Measurements from ENCODE around the gene HSP90AB1. TPM values are rescaled to one million over a fixed set of nuclear protein-coding genes. Genes with fewer than 3 reads are reported as not detected.

Gene HSP90AB1
- total and polyA plus RNA-seq, 9 of the 15 experiments (the other 6 are each of a cell fraction or from before 2014, with no cell fraction given) = 1,780 to 3,358 (median 2,262) TPM

- TF ChIP-seq, protein P1, sequence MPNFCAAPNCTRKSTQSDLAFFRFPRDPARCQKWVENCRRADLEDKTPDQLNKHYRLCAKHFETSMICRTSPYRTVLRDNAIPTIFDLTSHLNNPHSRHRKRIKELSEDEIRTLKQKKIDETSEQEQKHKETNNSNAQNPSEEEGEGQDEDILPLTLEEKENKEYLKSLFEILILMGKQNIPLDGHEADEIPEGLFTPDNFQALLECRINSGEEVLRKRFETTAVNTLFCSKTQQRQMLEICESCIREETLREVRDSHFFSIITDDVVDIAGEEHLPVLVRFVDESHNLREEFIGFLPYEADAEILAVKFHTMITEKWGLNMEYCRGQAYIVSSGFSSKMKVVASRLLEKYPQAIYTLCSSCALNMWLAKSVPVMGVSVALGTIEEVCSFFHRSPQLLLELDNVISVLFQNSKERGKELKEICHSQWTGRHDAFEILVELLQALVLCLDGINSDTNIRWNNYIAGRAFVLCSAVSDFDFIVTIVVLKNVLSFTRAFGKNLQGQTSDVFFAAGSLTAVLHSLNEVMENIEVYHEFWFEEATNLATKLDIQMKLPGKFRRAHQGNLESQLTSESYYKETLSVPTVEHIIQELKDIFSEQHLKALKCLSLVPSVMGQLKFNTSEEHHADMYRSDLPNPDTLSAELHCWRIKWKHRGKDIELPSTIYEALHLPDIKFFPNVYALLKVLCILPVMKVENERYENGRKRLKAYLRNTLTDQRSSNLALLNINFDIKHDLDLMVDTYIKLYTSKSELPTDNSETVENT (CRISPR knock-in tag; IDR thresholded peaks at IDR 0.05) = peak; percentile 53; the same call in 1 of the 2 replicates
- TF ChIP-seq, protein P2, sequence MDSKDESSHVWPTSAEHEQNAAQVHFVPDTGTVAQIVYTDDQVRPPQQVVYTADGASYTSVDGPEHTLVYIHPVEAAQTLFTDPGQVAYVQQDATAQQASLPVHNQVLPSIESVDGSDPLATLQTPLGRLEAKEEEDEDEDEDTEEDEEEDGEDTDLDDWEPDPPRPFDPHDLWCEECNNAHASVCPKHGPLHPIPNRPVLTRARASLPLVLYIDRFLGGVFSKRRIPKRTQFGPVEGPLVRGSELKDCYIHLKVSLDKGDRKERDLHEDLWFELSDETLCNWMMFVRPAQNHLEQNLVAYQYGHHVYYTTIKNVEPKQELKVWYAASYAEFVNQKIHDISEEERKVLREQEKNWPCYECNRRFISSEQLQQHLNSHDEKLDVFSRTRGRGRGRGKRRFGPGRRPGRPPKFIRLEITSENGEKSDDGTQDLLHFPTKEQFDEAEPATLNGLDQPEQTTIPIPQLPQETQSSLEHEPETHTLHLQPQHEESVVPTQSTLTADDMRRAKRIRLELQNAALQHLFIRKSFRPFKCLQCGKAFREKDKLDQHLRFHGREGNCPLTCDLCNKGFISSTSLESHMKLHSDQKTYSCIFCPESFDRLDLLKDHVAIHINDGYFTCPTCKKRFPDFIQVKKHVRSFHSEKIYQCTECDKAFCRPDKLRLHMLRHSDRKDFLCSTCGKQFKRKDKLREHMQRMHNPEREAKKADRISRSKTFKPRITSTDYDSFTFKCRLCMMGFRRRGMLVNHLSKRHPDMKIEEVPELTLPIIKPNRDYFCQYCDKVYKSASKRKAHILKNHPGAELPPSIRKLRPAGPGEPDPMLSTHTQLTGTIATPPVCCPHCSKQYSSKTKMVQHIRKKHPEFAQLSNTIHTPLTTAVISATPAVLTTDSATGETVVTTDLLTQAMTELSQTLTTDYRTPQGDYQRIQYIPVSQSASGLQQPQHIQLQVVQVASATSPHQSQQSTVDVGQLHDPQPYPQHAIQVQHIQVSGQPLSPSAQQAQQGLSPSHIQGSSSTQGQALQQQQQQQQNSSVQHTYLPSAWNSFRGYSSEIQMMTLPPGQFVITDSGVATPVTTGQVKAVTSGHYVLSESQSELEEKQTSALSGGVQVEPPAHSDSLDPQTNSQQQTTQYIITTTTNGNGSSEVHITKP (IDR thresholded peaks at IDR 0.05; ENCODE audit: partially characterized antibody) = peak; percentile 39
- no peak for TF ChIP-seq TAL1 (IDR thresholded peaks at IDR 0.05)
- TF ChIP-seq MTA3 (IDR thresholded peaks at IDR 0.05; ENCODE audit: borderline replicate concordance) = peak; percentile 59; the same call in 1 of the 2 replicates
- peak; percentile 9 for TF ChIP-seq ZNF146 (CRISPR knock-in tag; IDR thresholded peaks at IDR 0.05; ENCODE audit: unreplicated experiment)
- TF ChIP-seq MTA2 (IDR thresholded peaks at IDR 0.05; ENCODE audit: low read depth) = no peak
- TF ChIP-seq NFIX (CRISPR knock-in tag; IDR thresholded peaks at IDR 0.05; ENCODE audit: low read depth) = no peak
- TF ChIP-seq SIRT6 (IDR thresholded peaks at IDR 0.05; ENCODE audit: low read depth, low read length) = no peak
- no peak for TF ChIP-seq CCAR2 (IDR thresholded peaks at IDR 0.05; ENCODE audit: low read depth, low read length)
- no peak for TF ChIP-seq ZKSCAN1 (IDR thresholded peaks at IDR 0.05; ENCODE audit: low read depth, low read length)
- TF ChIP-seq RBFOX2 (IDR thresholded peaks at IDR 0.05; ENCODE audit: low read depth, low read length) = peak; percentile 90
- peak; percentile 57; the same call in 1 of the 2 replicates for TF ChIP-seq HDAC2 (IDR thresholded peaks at IDR 0.05)
- no peak for TF ChIP-seq SREBF2 (CRISPR knock-in tag; IDR thresholded peaks at IDR 0.05)
- no peak for TF ChIP-seq NFYB (IDR thresholded peaks at IDR 0.05; ENCODE audit: extremely low read depth, insufficient read length)
- TF ChIP-seq ELF1 (tag; IDR thresholded peaks at IDR 0.05) = peak; percentile 71
- no peak for TF ChIP-seq NCOA4 (IDR thresholded peaks at IDR 0.05; ENCODE audit: partially characterized antibody)
- no peak for TF ChIP-seq NR4A1 (CRISPR knock-in tag; IDR thresholded peaks at IDR 0.05)
- TF ChIP-seq NR4A1 (tag; IDR thresholded peaks at IDR 0.05) = peak; percentile 29; the same call in 1 of the 2 replicates
- TF ChIP-seq RBM25 (IDR thresholded peaks at IDR 0.05; ENCODE audit: low read depth, low read length, severe bottlenecking) = no peak
- TF ChIP-seq LCOR (CRISPR knock-in tag; IDR thresholded peaks at IDR 0.05) = peak; percentile 75
These were observed 27.7 kb upstream of the HSP90AB1 start (continued) for GRCh38 chr6:44219053-44219814.

All from K562 (cell line).